ENCODE data around the gene BIVM.

The BIVM gene

GRCh38 chr13:102792396-102792795 is 6.5 kb upstream of the BIVM start:
- no peak for DNase-seq

GRCh38 chr13:102793611-102794355 is 5.1 kb upstream of the BIVM start:
- DNase-seq = no peak

- no peak for DNase-seq
These were observed 666 bp downstream of the BIVM start for GRCh38 chr13:102799426-102800144.

DNA sequence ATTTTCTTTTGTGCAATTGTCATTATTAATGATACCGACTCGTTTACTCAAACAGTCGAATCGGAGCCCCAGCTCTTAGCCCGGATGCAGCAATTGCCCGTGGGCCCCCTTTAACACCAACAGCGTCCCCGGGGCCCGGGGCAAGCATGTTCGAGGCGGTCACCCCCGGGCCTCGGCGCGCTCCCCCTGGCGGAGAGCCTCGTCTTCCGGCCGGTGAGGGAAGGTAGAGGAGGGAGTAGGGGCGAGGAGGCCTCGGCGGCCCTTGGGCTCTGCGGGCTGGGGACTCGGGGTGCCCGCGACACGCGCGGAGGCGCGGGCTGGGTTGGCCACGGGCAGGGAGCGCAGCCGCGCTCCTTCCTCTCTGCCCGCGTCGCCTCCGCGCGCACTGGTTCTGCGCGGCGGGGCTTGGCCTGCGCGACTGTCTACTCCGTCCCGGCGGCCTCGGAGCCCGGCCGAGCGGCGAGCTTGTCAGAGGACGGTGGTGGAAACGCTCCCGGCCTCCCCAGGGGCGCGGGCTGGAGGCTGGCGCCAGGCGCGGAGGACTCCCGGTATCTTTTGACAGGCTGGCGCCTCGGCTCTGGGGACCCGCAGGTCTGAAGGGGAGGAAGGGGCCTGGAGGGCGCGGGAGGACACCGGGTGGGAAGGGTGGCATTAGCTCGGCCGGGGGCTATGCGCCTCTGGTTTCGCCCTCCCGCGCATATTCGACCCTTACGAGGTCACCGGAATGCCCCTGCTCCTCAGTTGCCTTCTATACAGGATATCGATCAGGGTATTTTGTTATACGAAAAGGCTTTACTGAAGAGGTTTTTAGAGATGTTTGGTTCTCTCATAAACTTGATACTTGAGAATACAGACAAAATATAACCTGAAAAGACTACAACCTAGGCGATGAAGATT is 1.5 kb downstream of the BIVM start:
- DNase-seq = peak in 1 of 2 experiments; percentile 17

GRCh38 chr13:102805680-102806079 is 6.8 kb downstream of the BIVM start:
- DNase-seq = no peak

- no peak for DNase-seq
These were observed 8.8 kb downstream of the BIVM start for GRCh38 chr13:102807699-102808098.

DNA sequence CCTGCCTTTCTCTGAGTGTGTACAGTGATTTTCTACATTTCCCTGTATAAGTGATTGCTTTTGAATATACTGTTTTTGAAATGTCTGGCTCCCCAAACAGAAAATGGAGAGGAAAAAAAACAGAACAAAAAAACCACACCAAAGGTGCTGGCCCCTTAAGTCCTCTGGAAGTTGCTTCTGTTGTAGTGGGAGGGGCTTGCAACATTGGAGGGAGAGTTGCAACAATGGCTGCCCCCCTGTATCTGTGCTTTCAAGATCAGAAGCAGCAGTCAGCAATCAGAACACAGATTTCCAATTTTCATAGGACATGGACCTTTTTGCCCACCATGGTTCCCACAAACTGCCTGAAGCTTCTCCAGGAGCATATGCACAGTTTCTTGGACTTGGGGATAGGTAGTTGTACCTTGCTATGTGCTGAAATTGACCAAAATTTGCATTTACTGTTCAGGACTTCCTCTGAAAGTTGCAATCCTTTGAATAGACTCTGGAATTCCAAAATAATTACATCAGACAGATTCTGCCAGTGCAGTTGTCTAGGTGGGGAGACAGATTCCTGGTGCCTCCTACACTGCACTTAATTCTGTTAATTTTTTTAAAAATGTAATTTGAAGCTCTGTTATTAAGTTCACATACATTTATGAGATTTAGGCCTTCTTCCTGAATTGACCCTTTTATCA is 13.8 kb downstream of the BIVM start:
- no peak for DNase-seq

DNA sequence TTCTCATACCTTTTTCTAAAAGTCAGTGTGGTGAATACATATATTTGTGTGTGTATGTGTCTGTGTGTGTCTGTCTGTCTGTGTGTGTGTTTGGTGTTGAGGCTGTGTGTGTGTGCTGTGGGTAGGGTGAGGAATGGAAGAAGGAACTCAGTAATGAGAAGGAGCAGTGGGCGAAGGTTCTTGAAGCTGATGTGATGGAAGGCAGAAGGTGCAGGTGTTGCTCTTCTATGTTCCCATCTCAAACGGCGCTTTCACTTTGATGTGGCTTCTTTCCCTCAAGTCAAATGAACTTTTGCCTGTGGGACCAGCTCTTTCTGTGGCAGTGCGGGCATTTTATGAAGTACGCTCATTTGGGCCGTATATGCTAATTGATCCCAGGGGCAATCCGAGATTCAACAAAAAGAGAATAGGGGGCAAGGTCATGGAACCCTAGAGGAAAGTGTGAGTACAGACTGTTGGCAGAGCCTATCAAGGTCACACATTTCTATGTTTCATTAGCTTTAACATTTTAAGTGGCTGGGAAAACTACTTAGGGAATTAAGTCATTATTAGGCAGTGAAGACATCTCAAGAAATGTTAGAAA is 15.2 kb downstream of the BIVM start:
- no peak for DNase-seq

- DNase-seq = no peak
These were observed 15.9 kb downstream of the BIVM start for GRCh38 chr13:102814793-102815192.

DNA sequence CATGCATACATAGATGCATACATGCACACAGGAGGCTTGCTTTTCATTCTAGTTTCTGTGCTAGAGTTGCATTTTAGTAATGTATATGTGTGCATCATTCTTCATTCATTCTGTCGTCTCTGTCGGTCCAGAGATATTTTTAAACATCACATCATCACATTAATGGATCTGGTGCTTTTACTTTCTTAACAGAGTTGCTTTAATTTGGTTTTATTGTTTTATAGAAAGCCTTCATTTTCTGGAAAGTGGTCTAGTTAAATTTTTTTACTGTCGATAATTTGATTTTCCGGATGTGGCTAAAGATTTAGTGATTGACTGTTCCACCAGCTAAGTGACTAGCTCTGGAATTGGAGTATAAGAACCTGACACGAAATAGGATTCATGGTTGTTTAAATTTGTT is 16.9 kb downstream of the BIVM start:
- no peak for DNase-seq

DNA sequence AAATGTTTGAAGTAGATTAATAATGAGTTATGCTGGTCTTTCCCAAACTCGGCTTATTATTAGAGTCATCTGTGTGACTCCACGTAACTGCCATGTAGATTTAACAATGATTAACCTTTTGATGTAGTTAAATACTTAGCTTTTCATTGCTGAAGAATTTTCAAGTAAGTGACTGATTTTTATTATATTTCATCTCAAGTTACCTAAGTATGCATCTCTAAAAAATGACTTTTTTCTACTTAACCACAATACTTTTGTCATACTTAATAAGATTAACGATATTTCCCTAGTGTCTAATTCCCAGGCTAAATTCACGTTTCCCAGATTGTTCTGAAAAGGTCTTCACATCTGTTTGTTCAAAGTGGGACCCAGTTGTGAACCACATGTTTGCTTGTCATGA is 17.8 kb downstream of the BIVM start:
- no peak for DNase-seq

DNA sequence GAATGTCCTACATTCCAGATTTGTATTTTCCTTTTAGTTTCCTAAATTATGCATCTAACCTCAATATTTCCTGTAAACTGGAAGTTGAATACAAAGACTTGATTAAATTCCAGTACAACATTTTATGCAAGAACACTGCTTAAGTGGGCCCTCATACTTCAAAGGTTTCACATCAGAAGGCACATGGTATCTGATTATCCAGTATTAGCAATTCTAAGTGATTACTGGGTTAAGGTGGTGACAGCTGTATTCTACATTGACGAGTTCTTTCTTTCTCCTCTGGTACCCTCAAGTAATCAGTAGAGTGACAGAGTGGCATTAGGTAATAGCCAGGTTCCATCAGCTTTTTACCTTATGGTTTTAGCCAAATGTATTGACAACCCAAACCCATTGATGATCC is 18.3 kb downstream of the BIVM start:
- DNase-seq = no peak

DNA sequence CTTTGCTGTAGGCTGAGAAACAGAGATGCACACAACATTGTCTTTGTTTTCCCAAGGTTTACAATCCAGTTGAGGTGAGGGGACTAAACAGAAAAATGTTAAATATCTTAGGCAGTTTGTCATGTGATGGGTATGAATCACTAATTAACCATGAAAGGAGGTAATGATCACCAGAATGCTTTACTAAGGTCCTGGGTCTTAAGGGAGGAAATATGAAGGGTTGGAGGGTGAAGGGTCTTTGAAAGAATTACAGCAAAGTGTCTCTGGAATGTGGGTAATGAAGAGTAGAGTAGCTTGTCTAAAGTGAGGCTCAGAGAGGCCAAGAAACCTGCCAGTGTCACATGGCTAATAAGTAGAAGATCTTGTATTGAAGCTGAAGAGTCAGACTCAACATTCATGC is 19.0 kb downstream of the BIVM start:
- no peak for DNase-seq

DNA sequence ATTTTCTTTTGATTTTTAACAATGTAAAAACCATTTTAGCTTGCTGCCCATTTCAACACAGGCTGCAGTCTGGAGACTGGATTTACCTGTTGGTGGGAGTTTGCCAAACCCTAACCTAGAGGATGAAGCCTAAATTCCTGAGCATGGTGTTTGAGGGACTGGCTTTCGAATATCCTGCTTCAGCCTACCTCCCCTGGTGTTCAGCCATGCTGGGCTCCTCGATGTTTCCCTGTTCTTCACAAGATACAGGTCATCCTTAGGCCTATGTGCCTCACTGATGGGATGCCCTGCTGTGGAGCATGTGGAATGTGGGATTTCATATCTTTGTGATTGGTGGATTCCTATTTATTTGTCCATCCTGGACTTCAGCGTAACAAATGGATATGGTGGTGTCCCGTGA is 26.5 kb downstream of the BIVM start:
- no peak for DNase-seq

DNA sequence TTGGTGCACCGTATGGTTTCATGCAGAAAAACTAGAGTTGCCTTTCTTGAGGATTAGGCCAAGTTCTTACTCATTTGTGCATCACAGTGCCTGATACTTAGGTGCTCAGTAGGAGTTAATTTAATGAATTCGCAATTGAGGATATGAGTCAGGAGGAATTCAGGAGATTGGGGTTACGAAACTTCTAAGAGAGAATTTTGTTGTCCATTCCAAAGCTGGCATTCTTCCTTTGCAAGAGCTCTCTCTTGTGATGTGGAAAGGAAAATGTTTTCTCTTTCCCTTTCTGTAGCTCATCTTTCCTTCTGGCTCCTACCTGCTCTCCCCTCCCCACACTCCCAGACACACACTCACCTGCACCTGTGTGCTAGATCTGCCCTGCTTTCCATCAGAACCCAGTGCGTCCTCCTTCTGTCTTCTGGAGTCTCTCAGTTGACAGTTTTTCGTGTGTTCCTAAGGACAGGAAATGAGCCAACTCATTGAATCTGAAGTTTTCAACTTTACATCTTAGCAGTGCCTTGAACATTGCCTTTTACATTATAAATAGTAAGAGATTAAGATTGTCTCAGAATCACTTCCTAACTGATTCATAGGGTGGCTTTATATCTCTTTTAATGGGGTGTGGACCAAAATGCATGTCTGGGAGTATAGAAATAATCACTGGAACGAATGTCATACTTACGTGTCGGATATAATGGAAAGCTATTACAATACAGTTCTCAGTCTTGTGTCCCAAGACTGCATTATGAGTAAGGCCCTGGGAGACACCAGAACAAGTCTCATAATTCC is 27.2 kb downstream of the BIVM start:
- DNase-seq = peak; percentile 27 to 75

DNA sequence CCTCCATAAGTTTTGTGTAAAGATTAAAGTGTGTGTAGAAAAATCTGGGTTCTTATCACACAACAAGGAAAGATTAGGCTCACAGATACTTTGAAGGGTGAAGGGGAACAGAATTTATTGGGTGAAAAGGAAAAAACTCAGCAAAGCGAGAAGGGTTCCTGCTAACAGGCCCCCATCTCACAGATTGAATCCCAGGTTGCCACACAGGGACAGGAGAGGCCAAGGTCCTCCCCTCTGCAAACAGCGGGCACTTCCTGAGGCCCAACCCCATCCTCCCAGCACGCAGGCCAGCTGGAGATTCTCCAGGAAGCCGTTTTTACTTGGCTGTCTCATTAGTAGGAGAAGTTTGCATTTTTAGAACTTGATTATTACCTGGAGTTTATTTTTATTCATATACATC is 31.7 kb downstream of the BIVM start:
- no peak for DNase-seq

GRCh38 chr13:102836471-102836870 is 37.6 kb downstream of the BIVM start:
- DNase-seq = no peak

- DNase-seq = no peak
These were observed 39.4 kb downstream of the BIVM start for GRCh38 chr13:102838273-102838672.

DNA sequence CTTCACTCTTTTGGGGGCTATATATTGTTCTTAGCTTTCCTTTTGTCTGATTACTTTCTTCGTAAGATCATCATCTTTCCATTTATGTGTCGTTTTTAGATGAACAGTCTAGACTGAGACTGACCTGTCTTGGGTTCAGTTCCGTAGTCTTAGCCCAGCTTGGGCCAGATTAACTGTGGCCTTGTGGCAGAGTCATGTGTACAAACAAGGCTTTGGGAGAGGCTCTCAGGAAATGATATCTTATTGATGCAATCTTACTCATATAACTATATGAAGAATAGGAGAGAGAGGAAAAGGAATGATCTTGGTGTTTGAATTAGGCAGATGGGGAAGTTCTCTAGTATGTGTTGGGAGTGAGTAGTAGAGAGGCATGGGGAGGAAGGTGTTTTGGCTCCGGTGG is 40.1 kb downstream of the BIVM start:
- DNase-seq = no peak

GRCh38 chr13:102839462-102839861 is 40.5 kb downstream of the BIVM start:
- DNase-seq = no peak

- no peak for DNase-seq
These were observed 46.3 kb downstream of the BIVM start for GRCh38 chr13:102845289-102845629.
